NCI-H774 (cell line): ENCODE results near the gene SDCBP2.

Source experiments
- DNase-seq: peaks from one replicate; lab custom pipeline; 2025; lab: John Stamatoyannopoulos, UW

SDCBP2 gene

GRCh38 chr20:1331101-1331500, 2.2 kb upstream of the SDCBP2 start:
- no peak for DNase-seq

DNA sequence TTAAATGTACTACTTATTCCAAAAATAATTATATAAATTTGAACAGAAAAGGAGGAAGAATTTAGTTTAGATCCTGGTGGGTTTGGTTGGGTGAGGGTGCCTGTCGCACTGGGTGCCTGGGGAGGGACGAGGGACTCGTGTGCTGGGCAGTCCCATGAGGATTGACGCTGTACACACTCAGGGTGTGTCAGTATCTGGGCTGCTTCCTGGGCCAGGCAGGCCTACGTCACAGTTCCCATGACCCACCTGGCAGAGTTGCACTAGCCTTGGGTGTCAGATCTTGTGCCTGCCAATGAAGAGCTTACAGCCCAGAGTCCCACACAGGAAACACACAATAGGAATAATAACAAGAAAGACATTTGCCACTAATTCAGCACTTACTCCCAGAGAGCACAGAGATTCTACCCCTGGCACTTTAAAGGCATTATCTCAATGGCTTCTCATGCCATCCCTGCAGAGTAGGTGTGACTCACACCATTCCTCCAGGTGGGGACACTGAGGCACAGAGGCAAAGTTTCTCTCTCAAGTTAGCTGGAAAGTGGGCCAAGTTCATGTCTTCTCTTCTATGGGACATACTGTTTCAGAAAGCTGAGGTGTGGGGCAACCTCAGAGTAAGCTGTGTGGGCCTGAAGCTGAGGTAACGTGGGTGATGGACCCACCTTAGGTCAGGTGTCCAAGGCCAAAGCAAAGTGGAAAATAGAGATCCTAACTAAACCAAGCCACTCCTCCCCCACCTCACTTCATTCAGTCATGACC, 1.3 kb upstream of the SDCBP2 start:
- no peak for DNase-seq

DNA sequence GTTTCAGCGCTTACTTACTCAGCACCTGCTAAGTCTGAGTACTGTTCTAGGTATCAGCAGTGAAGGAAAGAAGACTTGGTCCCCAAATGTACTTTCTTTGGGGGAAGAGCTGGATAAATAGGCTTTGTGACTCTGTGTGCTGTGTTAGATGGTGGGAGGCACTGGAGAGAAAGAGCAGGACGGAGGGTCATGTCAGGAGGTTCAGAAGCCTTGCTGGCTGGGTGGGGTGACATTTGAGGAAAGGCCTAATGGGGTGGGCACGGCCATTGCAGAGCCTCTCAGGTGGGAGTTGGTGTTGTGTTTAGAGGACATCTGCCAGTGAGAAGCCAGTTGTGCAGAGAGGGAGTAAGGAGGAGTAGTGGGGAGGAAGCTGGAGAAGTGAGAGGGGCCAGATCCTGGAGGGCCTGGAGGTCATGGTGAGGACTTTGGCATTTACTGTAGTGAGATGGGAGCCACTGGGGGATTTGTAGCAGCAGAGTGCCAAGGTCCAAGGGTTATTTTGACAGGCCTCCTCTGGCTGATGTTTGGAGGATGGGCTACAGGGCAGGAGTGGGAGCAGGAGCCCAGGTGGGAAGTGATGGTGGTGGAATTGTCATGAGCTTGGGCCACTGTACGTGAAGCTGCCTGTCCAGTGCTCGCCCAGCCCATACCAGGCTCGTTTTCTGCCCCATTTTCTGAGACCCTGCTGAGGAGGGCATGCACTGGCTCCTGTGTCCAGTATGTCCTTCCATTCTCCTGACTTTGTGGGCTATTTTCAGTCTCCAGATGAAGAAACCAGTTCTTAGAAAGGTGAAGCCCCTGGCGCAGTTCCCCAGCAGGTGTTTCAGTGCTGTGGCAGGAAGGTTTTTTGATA, 886 bp downstream of the SDCBP2 start:
- DNase-seq: no peak

DNA sequence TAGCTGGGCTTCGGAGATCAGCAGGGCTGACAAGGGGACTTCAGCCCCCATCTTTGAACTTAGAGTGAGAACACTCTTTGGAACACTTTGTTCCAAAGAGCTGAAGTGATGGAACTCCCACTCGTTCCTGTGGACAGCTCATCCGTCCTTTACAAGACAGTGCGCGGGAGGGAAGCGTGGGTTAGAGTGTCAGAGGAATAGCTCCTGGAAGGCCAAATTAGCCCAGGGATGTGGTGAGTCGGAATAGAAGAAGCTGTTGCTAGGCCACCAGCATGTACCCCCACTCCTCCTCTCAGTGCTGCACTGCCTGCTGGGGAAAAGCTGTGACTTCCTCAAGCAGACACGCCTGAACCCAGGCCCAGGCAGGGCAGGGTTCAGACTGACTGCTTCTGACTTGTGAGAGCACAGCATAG, 1.7 kb downstream of the SDCBP2 start:
- DNase-seq: no peak

DNA sequence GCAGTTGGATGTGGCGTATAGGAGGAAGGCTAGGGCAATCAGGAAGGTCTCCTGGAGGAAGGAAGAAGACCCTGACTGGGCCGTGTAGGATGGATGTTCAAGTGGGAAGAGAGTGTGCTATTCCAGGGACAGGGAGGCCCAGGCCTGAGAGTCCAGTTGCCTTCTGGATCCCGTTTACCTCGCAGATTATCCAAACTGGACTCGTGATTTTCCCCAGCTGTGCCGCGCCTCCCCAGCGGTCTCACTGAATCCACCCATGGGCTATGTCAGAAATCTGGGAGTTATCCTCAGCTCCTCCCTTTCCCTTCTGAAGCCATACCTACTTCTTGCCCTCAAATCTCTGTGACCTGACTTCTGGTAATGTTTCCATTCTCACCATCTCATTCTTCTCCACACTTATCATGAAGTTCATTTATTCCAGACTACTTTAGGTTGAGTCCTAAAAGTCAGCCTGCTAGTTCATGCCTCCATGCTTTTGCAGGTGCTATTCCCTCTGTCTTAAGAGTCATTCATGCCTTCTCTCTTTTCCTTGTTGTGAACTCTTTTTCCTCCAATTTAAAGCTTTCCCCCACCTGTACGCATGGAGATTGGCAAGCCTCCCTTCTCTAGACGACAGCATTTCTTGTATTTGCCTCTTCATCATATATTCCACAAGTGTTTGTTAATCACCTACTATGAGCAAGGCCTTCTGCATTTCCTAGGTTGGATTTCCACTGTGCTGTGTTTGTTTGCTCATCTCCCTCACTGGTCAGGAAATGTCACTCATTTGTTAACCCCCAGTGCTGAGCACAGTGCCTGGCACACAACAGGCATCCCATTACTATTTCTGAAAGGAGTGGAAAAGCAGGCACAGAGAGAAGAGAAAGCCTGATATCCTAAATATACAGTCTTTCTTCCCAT, 2.7 kb downstream of the SDCBP2 start:
- no peak for DNase-seq

- DNase-seq: peak; percentile 96
These were observed 3.5 kb downstream of the SDCBP2 start for GRCh38 chr20:1325173-1326030.

- no peak for DNase-seq
These were observed 4.3 kb downstream of the SDCBP2 start for GRCh38 chr20:1324598-1325172.

DNA sequence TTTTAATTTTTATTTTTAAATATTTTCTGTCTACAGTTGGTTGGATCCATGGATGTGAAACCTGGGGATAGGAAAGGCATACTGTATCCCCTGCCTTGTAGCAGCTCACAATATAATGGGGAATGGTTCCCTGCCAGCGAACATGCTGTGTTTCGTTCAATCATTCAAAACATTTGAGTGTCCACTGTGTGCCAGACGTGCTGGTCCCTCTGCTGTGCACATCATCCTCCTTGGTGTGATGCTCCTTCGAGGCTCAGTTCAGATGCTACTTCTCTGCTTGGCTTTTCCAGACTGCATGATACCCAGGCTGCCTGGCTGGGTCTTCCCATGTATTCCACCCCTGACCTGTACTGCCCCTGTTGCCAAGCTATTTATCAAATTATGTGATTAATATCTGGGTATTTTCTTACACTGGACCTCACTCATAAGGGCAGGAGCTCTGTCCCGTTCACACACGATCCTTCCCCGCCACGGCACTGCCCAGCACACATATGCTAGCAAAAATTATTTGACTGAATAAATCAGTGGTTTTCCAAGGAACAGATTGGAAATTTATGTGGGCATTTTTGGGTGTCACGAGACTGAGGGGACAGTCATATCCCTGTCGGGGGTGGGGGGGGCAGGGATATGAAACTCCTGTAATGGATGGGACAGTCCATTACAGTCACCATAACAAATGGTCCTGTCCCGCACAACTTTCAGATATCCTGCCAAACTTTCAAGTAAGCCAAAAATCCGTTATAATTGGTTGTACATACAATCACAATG, 4.9 kb downstream of the SDCBP2 start:
- no peak for DNase-seq

- DNase-seq: no peak
These were observed 5.7 kb downstream of the SDCBP2 start for GRCh38 chr20:1323256-1323655.

- no peak for DNase-seq
These were observed 6.3 kb downstream of the SDCBP2 start for GRCh38 chr20:1322511-1323245.

- DNase-seq: no peak
These were observed 7.3 kb downstream of the SDCBP2 start for GRCh38 chr20:1321654-1321939.

- DNase-seq: no peak
These were observed 7.9 kb downstream of the SDCBP2 start for GRCh38 chr20:1320902-1321653.

GRCh38 chr20:1320016-1320415, 8.9 kb downstream of the SDCBP2 start:
- no peak for DNase-seq

- DNase-seq: no peak
These were observed 9.5 kb downstream of the SDCBP2 start for GRCh38 chr20:1319462-1319861.

- DNase-seq: no peak
These were observed 9.9 kb downstream of the SDCBP2 start for GRCh38 chr20:1319051-1319450.

DNA sequence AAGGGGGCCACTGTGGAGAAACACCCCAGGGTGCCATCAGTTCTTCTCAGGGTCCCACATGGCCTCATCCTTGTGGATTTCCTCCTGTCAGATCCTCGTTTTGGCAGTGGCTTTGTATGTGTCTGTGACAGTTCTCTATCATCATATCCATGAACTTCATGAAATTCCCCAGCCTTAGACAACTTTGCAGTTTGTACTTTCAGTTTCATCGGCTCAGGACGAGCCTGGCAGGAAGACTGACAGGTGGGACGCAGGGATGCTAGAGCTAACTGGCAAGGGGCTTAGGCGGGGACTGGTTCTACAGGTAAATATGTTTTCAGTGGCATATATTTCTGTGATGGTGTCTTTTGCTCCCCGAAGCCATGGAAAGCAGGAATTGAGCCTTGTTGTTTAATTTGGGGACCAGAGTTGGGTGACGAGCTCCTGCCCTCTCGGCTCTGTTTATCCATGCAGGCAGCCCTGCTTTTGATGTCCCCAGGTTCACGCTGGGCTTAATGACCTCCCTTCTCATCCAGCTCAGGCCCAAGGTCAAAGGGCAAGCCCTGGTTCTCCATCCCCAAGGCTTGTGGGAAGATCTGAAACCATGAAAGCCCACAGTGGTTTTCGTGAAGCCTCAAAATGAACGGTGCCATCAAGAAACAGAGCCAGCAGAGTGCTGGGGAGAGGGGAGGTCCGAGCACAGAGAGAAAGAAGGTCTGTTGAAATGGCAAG, 11.2 kb downstream of the SDCBP2 start:
- no peak for DNase-seq

- no peak for DNase-seq
These were observed 13.1 kb downstream of the SDCBP2 start for GRCh38 chr20:1315804-1316203.

GRCh38 chr20:1313236-1313964, 15.5 kb downstream of the SDCBP2 start:
- peak; percentile 21 for DNase-seq
